Measurements from ENCODE around the gene EVC.
A peak's percentile ranks its signal among the peaks of the same experiment; 100 is the strongest.

Gene EVC

GRCh38 chr4:5712517-5712916 is 1.5 kb downstream of the EVC start:
- peak; percentile 80 for DNase-seq (ENCODE audit: low read depth)
- H3K4me3 ChIP-seq (ENCODE audit: low read depth, low read length): peak overlapping the region; percentile 67
- TF ChIP-seq, protein P1, sequence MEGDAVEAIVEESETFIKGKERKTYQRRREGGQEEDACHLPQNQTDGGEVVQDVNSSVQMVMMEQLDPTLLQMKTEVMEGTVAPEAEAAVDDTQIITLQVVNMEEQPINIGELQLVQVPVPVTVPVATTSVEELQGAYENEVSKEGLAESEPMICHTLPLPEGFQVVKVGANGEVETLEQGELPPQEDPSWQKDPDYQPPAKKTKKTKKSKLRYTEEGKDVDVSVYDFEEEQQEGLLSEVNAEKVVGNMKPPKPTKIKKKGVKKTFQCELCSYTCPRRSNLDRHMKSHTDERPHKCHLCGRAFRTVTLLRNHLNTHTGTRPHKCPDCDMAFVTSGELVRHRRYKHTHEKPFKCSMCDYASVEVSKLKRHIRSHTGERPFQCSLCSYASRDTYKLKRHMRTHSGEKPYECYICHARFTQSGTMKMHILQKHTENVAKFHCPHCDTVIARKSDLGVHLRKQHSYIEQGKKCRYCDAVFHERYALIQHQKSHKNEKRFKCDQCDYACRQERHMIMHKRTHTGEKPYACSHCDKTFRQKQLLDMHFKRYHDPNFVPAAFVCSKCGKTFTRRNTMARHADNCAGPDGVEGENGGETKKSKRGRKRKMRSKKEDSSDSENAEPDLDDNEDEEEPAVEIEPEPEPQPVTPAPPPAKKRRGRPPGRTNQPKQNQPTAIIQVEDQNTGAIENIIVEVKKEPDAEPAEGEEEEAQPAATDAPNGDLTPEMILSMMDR (IDR thresholded peaks at IDR 0.05; ENCODE audit: low read depth, low read length, missing control alignments): no peak

DNA sequence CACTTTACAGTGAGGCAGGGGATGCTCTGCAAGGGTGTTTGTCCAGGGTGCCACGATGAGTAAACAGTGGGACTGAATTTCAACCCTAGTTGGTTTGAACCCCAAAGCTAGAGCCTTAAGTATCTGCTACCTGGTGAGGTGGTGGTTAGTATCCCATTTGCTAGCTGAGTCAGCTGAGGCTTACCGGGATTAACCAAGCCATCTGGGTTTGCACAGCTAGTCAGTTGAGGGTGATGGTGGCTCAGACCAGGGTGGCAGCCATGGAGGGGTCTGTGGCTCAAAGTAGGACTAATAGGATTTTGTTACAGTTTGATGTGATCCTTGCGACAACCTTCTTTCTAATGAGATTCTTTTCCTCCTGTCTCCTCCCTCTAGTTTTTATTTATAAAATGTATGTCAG is 1.9 kb downstream of the EVC start:
- TF ChIP-seq, protein P1 (IDR thresholded peaks at IDR 0.05; ENCODE audit: low read depth, low read length, missing control alignments): no peak
- no peak for DNase-seq (ENCODE audit: low read depth)
- H3K4me3 ChIP-seq (ENCODE audit: low read depth, low read length): peak overlapping the region; percentile 67

DNA sequence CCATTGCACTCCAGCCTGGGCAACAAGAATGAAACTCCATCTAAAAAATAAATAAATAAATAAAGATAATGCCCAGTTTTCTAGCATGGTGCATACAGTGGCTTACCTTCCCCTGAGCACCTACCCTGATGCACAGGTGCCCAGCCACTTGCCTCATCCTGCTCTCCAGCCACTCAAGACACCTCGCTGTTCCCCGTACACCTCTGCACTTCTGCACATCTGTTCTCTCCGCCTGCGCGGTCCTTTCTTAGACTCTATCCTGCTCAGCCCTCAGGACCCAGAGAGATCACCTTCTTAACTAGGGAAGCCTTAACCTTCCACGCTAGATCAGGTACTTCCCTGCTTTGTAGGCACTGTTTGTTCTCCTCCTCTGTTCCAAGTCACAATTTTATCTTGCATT is 2.9 kb downstream of the EVC start:
- TF ChIP-seq, protein P1 (IDR thresholded peaks at IDR 0.05; ENCODE audit: low read depth, low read length, missing control alignments): no peak
- DNase-seq (ENCODE audit: low read depth): no peak
- no peak overlapping the region for H3K4me3 ChIP-seq (ENCODE audit: low read depth, low read length)

DNA sequence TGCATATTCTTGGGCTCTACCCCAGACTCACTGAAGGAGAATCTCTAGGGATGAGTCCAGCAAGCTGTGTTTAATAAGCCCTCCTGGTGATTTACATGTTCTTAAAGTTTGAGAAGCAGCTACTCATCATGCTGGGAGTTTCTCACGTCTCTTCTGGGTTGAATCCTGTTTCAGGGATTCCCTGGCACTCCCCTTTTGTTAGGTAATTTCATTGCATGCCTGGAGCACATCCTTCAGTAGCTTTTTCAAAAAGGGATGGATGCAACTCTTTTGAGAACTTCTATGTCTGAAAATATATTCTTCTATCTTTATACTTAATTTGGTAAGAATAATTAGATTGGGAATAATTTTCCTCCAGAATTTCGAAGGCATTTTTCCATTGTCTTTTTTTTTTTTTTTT is 4.4 kb downstream of the EVC start:
- H3K4me3 ChIP-seq (ENCODE audit: low read depth, low read length): no peak overlapping the region
- no peak for DNase-seq (ENCODE audit: low read depth)
- TF ChIP-seq, protein P1 (IDR thresholded peaks at IDR 0.05; ENCODE audit: low read depth, low read length, missing control alignments): no peak

GRCh38 chr4:5716391-5716790 is 5.4 kb downstream of the EVC start:
- DNase-seq (ENCODE audit: low read depth): no peak
- H3K4me3 ChIP-seq (ENCODE audit: low read depth, low read length): no peak overlapping the region
- TF ChIP-seq, protein P1 (IDR thresholded peaks at IDR 0.05; ENCODE audit: low read depth, low read length, missing control alignments): no peak

- TF ChIP-seq, protein P1 (IDR thresholded peaks at IDR 0.05; ENCODE audit: low read depth, low read length, missing control alignments): no peak
- H3K4me3 ChIP-seq (ENCODE audit: low read depth, low read length): no peak overlapping the region
- DNase-seq (ENCODE audit: low read depth): no peak
Measured at GRCh38 chr4:5717449-5718158, 6.6 kb downstream of the EVC start.

GRCh38 chr4:5718411-5718810 is 7.4 kb downstream of the EVC start:
- no peak for DNase-seq (ENCODE audit: low read depth)
- TF ChIP-seq, protein P1 (IDR thresholded peaks at IDR 0.05; ENCODE audit: low read depth, low read length, missing control alignments): no peak
- H3K4me3 ChIP-seq (ENCODE audit: low read depth, low read length): no peak overlapping the region
